HepG2 (cell line): ENCODE results near the gene PLXNA4. TPM values are rescaled to one million over a fixed set of nuclear protein-coding genes. Genes with fewer than 3 reads are reported as not detected.

ENCODE experiments used
- FOXA1 ChIP-seq, 2 experiments: fragments of 450-650 bp in 1 of 2; sonication (generic) in 1 of 2; formaldehyde crosslinking in 1 of 2; IDR thresholded peaks; 2 replicates each; pipeline versions ENCODE4 v1.4.0 to v1.6.1; 2016 to 2020; ENCODE audit warnings: missing genetic modification reagents in 1 of 2
- KAT2B ChIP-seq: fragments of 150-350 bp; IDR thresholded peaks from 2 replicates; pipeline ENCODE4 v1.6.1; 2014; ENCODE audit warnings: low read depth, low read length, borderline replicate concordance
- MED1 ChIP-seq: sonication (generic); formaldehyde crosslinking; IDR thresholded peaks from 2 replicates; pipeline ENCODE4 v1.4.0; 2020; ENCODE audit warnings: missing genetic modification reagents
- MYPOP ChIP-seq: sonication (generic); formaldehyde crosslinking; IDR thresholded peaks from 2 replicates; pipeline ENCODE4 v1.8.1; 2023; ENCODE audit warnings: mild to moderate bottlenecking, moderate library complexity, missing genetic modification reagents
- NFIB ChIP-seq: sonication (generic); formaldehyde crosslinking; IDR thresholded peaks from 2 replicates; pipeline ENCODE4 v1.9.0; 2021; ENCODE audit warnings: missing genetic modification reagents, mild to moderate bottlenecking, borderline replicate concordance
- NFYC ChIP-seq: IDR thresholded peaks from 2 replicates; pipeline ENCODE4 v1.6.1; 2016; ENCODE audit warnings: missing genetic modification reagents, missing compliant biosample characterization
- PATZ1 ChIP-seq: sonication (generic); formaldehyde crosslinking; IDR thresholded peaks from 2 replicates; pipeline ENCODE4 v1.4.0; 2020; ENCODE audit warnings: missing genetic modification reagents
- TCF7 ChIP-seq: sonication (generic); IDR thresholded peaks from 2 replicates; pipeline ENCODE4 v1.6.1; 2016; ENCODE audit warnings: antibody characterized with exemption, low read depth
- ZNF275 ChIP-seq: sonication (generic); formaldehyde crosslinking; IDR thresholded peaks from 2 replicates; pipeline ENCODE4 v1.8.0; 2022; ENCODE audit warnings: missing genetic modification reagents, mild to moderate bottlenecking, inconsistent platforms, borderline replicate concordance
- ZNF431 ChIP-seq: sonication (generic); formaldehyde crosslinking; IDR thresholded peaks from 2 replicates; pipeline ENCODE4 v1.9.0; 2022; ENCODE audit warnings: missing genetic modification reagents, low read depth, mild to moderate bottlenecking, borderline replicate concordance
- ZNF460 ChIP-seq: sonication (generic); formaldehyde crosslinking; IDR thresholded peaks from 2 replicates; pipeline ENCODE4 v1.5.1; 2020; ENCODE audit warnings: missing genetic modification reagents, mild to moderate bottlenecking, borderline replicate concordance
- polyA plus RNA-seq, 8 experiments: library from polyadenylated mRNA; depleted of rRNA in 3 of 8; stranded (reverse) in 7 of 8; unstranded in 1 of 8; fragments of >200 nt; fragmentation: Illumina TruSeq in 4 of 8; extraction: Trizol in 4 of 8; gene quantifications; 2 replicates each; pipeline versions ENCODE4 v1.2.1 to v1.2.3, GENCODE V29; 2011 to 2016; ENCODE audit warnings: low read depth in 4 of 8, missing spikeins in 1 of 8, mixed read lengths in 1 of 8; ENCODE audit not compliant: insufficient read depth in 1 of 8
- total RNA-seq, 5 experiments: library from RNA; depleted of rRNA; stranded (reverse); fragments of >200 nt; fragmentation: Illumina TruSeq; extraction: Trizol; gene quantifications; 2 replicates each; pipeline ENCODE4 v1.2.3, GENCODE V29; 2016; ENCODE audit warnings: low read depth in 1 of 5

Gene PLXNA4
- total and polyA plus RNA-seq, 2 of the 13 experiments (the other 11 are each of a cell fraction or from before 2014, with no cell fraction given), result 0.01 to 0.04 TPM

- TF ChIP-seq ZNF275, result no peak
- TF ChIP-seq MED1 (CRISPR knock-in tag), result no peak
- no peak for TF ChIP-seq ZNF431 (CRISPR knock-in tag)
- no peak for TF ChIP-seq KAT2B
- no peak for TF ChIP-seq FOXA1 (IDR thresholded peaks at IDR 0.05)
- no peak for TF ChIP-seq FOXA1 (CRISPR knock-in tag; IDR thresholded peaks at IDR 0.05)
- TF ChIP-seq ZNF460, result no peak
- TF ChIP-seq NFYC, result no peak
- TF ChIP-seq TCF7, result no peak
- no peak for TF ChIP-seq NFIB (CRISPR knock-in tag)
- no peak for TF ChIP-seq MYPOP
- TF ChIP-seq PATZ1 (CRISPR knock-in tag), result no peak
- TF ChIP-seq, all 625 proteins: peak for 0
Observed at GRCh38 chr7:132319481-132319880, 256.8 kb downstream of the PLXNA4 start (continued).
